K562 (cell line): ENCODE results near the gene VPS33B. TPM values are rescaled to one million over a fixed set of nuclear protein-coding genes. Genes with fewer than 3 reads are reported as not detected.

Experiments
- AFF4 ChIP-seq: sonication (generic); formaldehyde crosslinking; IDR thresholded peaks from 2 replicates; pipeline ENCODE4 v1.8.0; 2023; ENCODE audit warnings: mild to moderate bottlenecking, missing genetic modification reagents
- BRD4 ChIP-seq: fragments of 200-600 bp; sonication (generic); IDR thresholded peaks from 2 replicates; pipeline ENCODE4 v1.6.1; 2017; ENCODE audit warnings: inconsistent platforms
- CCAR2 ChIP-seq: fragments of 200-400 bp; formaldehyde crosslinking; IDR thresholded peaks from 2 replicates; pipeline ENCODE4 v1.6.1; 2017; ENCODE audit warnings: mild to moderate bottlenecking, low read depth, low read length
- CEBPB ChIP-seq: fragments of 450-650 bp; IDR thresholded peaks from 2 replicates; pipeline ENCODE4 v1.6.1; 2016; ENCODE audit warnings: missing genetic modification characterization, missing compliant biosample characterization
- CHCHD3 ChIP-seq: fragments of 250-450 bp; sonication (Bioruptor Pico); IDR thresholded peaks from 2 replicates; pipeline ENCODE4 v2.1.2; 2022; ENCODE audit warnings: mild to moderate bottlenecking
- DNMT1 ChIP-seq: fragments of 450-650 bp; IDR thresholded peaks from 2 replicates; pipeline ENCODE4 v1.6.1; 2016; ENCODE audit warnings: antibody characterized with exemption, mild to moderate bottlenecking
- ETV6 ChIP-seq, 3 experiments: fragments of 150-350 bp in 1 of 3; sonication (generic) in 1 of 3; formaldehyde crosslinking in 1 of 3; IDR thresholded peaks; 2 replicates each; pipeline versions ENCODE4 v1.6.1 to v1.8.0; 2014 to 2022; ENCODE audit warnings: borderline replicate concordance in 2 of 3, low read depth in 2 of 3, antibody characterized with exemption in 1 of 3, low read length in 1 of 3, mild to moderate bottlenecking in 1 of 3, missing genetic modification reagents in 1 of 3
- GTF2A2 ChIP-seq: IDR thresholded peaks from 2 replicates; pipeline ENCODE4 v1.6.1; 2016; ENCODE audit warnings: mild to moderate bottlenecking, missing genetic modification characterization, missing compliant biosample characterization
- NKRF ChIP-seq: fragments of 450-650 bp; IDR thresholded peaks from 2 replicates; pipeline ENCODE4 v1.6.1; 2016; ENCODE audit warnings: borderline replicate concordance
- PBX2 ChIP-seq, 2 experiments: IDR thresholded peaks in 1 of 2; conservative IDR thresholded peaks in 1 of 2; 2 replicates each; pipeline ENCODE4 v1.6.1; 2016; ENCODE audit warnings: low read depth in 2 of 2, mild to moderate bottlenecking in 1 of 2, missing compliant biosample characterization in 1 of 2, missing genetic modification characterization in 1 of 2, moderate library complexity in 1 of 2
- PCBP2 ChIP-seq: fragments of 200-400 bp; formaldehyde crosslinking; IDR thresholded peaks from 2 replicates; pipeline ENCODE4 v1.6.1; 2018; ENCODE audit warnings: low read length, low read depth, mild to moderate bottlenecking, moderate library complexity; ENCODE audit not compliant: poor library complexity, severe bottlenecking
- POU5F1 ChIP-seq: fragments of 150-350 bp; IDR thresholded peaks from 2 replicates; pipeline ENCODE4 v1.6.1; 2014; ENCODE audit warnings: borderline replicate concordance, low read length, low read depth, mild to moderate bottlenecking; ENCODE audit not compliant: partially characterized antibody
- ZFX ChIP-seq: sonication (generic); formaldehyde crosslinking; IDR thresholded peaks from 2 replicates; pipeline ENCODE4 v1.8.0; 2022; ENCODE audit warnings: mild to moderate bottlenecking, missing genetic modification reagents, moderate library complexity
- ZNF143 ChIP-seq: sonication (generic); formaldehyde crosslinking; IDR thresholded peaks from 2 replicates; pipeline ENCODE4 v1.9.0; 2022; ENCODE audit warnings: mild to moderate bottlenecking, missing genetic modification reagents
- ZNF347 ChIP-seq: fragments of 450-650 bp; formaldehyde crosslinking; IDR thresholded peaks from 2 replicates; pipeline ENCODE4 v1.4.0; 2020; ENCODE audit warnings: low read depth, mild to moderate bottlenecking, moderate library complexity
- ZZZ3 ChIP-seq: fragments of 450-650 bp; IDR thresholded peaks from 2 replicates; pipeline ENCODE4 v1.6.1; 2016; ENCODE audit warnings: antibody characterized with exemption, mild to moderate bottlenecking, moderate library complexity
- polyA plus RNA-seq, 8 experiments: library from polyadenylated mRNA; depleted of rRNA in 4 of 8; stranded (reverse) in 5 of 8; unstranded in 3 of 8; fragments of >200 nt; fragmentation: Nextera tagmentation in 2 of 8; fragmentation: Illumina TruSeq in 1 of 8; extraction: Ambion mirVana in 2 of 8; extraction: Trizol in 1 of 8; gene quantifications; 2 replicates each; pipeline versions ENCODE4 v1.2.1 to v1.2.3, GENCODE V29; 2011 to 2014; ENCODE audit warnings: inconsistent platforms in 1 of 8, missing spikeins in 1 of 8
- total RNA-seq, 7 experiments: library from RNA; depleted of rRNA in 6 of 7; stranded (reverse); fragments of >200 nt in 6 of 7; fragmentation: Illumina TruSeq in 2 of 7; extraction: Trizol in 2 of 7; gene quantifications; 2 replicates each; pipeline versions ENCODE4 v1.2.1 to v1.2.3, GENCODE V29; 2011 to 2021; ENCODE audit warnings: low replicate concordance in 1 of 7

The VPS33B gene
- total and polyA plus RNA-seq, 9 of the 15 experiments (the other 6 are each of a cell fraction or from before 2014, with no cell fraction given) = 9.4 to 25.5 (median 14.8) TPM

GRCh38 chr15:90994417-90995311 lies 27.7 kb downstream of the VPS33B start, which contains the start of gene PRC1 (continued):
- TF ChIP-seq PBX2 (CRISPR knock-in tag; IDR thresholded peaks at IDR 0.05; ENCODE audit: low read depth) (peak; percentile 97), PBX2 (tag; conservative IDR thresholded peaks at IDR 0.05; ENCODE audit: low read depth) (peak; percentile 99), POU5F1 (no peak), CHCHD3 (0 out of 2 replicates have a peak, but pooled peaks have one; percentile 58), NKRF (peak; percentile 53; the same call in 1 of the 2 replicates), ZNF347 (CRISPR knock-in tag) (no peak), PCBP2 (no peak), ZNF143 (CRISPR knock-in tag) (no peak), BRD4 (no peak), CEBPB (peak; percentile 67), GTF2A2 (tag) (no peak), DNMT1 (no peak), ZZZ3 (no peak), ZFX (peak; percentile 94), CCAR2 (no peak), ETV6 (IDR thresholded peaks at IDR 0.05; ENCODE audit: borderline replicate concordance in 1 of 2, low read depth in 2 of 2, low read length in 1 of 2) (no peak), ETV6 (CRISPR knock-in tag; IDR thresholded peaks at IDR 0.05; ENCODE audit: borderline replicate concordance) (peak; percentile 37; the same call in 1 of the 2 replicates), AFF4 (peak; percentile 92)
